GM23338 (cell line): ENCODE data around the gene TRIO. TPM values are rescaled to one million over a fixed set of nuclear protein-coding genes. Genes with fewer than 3 reads are reported as not detected.

Experiments used
- ATAC-seq: fragments of 200-7000 bp; cut with Tn5 transposase; 3 replicates; pipeline ENCODE4 v1.9.1; 2020
- DNase-seq: peaks from one replicate; pipeline ENCODE4 v3.0.0-alpha.2; 2015; ENCODE audit warnings: low spot score
- H2AFZ ChIP-seq: fragments of 200-600 bp; sonication (generic); 2 replicates; pipeline ENCODE4 v1.8.0; 2016; ENCODE audit warnings: antibody characterized with exemption, mild to moderate bottlenecking, moderate library complexity
- H3F3A ChIP-seq: fragments of 200-600 bp; sonication (generic); replicated peaks from 2 replicates; pipeline ENCODE4 v1.8.0; 2017; ENCODE audit warnings: antibody characterized with exemption, mixed run types, low read depth
- H3K27ac ChIP-seq: fragments of 200-600 bp; sonication (generic); 2 replicates; pipeline ENCODE4 v1.6.1; 2016; ENCODE audit warnings: low read depth
- H3K27me3 ChIP-seq: fragments of 200-600 bp; sonication (generic); 2 replicates; pipeline ENCODE4 v1.8.0; 2016; ENCODE audit warnings: mild to moderate bottlenecking, mixed run types, moderate library complexity; ENCODE audit not compliant: insufficient read depth
- H3K36me3 ChIP-seq: fragments of 200-600 bp; sonication (generic); 2 replicates; pipeline ENCODE4 v1.8.0; 2016; ENCODE audit warnings: mild to moderate bottlenecking; ENCODE audit not compliant: insufficient read depth
- H3K4me1 ChIP-seq: fragments of 200-600 bp; sonication (generic); 2 replicates; pipeline ENCODE4 v1.8.0; 2016; ENCODE audit warnings: mild to moderate bottlenecking, moderate library complexity; ENCODE audit not compliant: insufficient read depth
- H3K4me2 ChIP-seq: fragments of 200-600 bp; sonication (generic); 2 replicates; pipeline ENCODE4 v1.7.1; 2017; ENCODE audit warnings: mixed run types
- H3K4me3 ChIP-seq: fragments of 200-600 bp; sonication (generic); 2 replicates; pipeline ENCODE4 v1.6.1; 2016; ENCODE audit warnings: mixed run types
- H3K79me2 ChIP-seq: fragments of 200-600 bp; sonication (generic); replicated peaks from 2 replicates; pipeline ENCODE4 v1.8.0; 2017; ENCODE audit warnings: mild to moderate bottlenecking; ENCODE audit not compliant: insufficient read depth
- H3K9me2 ChIP-seq: fragments of 200-600 bp; sonication (generic); 2 replicates; pipeline ENCODE4 v1.8.0; 2017; ENCODE audit not compliant: insufficient read depth
- H4K20me1 ChIP-seq: fragments of 200-600 bp; sonication (generic); replicated peaks from 2 replicates; pipeline ENCODE4 v1.8.0; 2017; ENCODE audit warnings: mild to moderate bottlenecking; ENCODE audit not compliant: insufficient read depth
- H3K27ac Mint-ChIP-seq: 2 replicates; pipeline ENCODE4 v1.8.0; 2020; ENCODE audit warnings: inconsistent platforms, mild to moderate bottlenecking, moderate library complexity, mixed read lengths
- H3K27me3 Mint-ChIP-seq: 3 replicates; pipeline ENCODE4 v1.8.0; 2022; ENCODE audit warnings: low read depth, mild to moderate bottlenecking, moderate library complexity, mixed read lengths, inconsistent platforms; ENCODE audit not compliant: insufficient read depth, poor library complexity
- H3K36me3 Mint-ChIP-seq: 3 replicates; pipeline ENCODE4 v1.8.0; 2021; ENCODE audit warnings: low read depth, mild to moderate bottlenecking, inconsistent platforms, moderate library complexity, mixed read lengths
- H3K4me1 Mint-ChIP-seq: 3 replicates; pipeline ENCODE4 v1.8.0; 2020; ENCODE audit warnings: mild to moderate bottlenecking, inconsistent platforms, mixed read lengths
- H3K4me3 Mint-ChIP-seq: 3 replicates; pipeline ENCODE4 v1.8.0; 2021; ENCODE audit warnings: moderate library complexity, mild to moderate bottlenecking, inconsistent platforms, mixed read lengths
- H3K9me3 Mint-ChIP-seq: 3 replicates; pipeline ENCODE4 v1.8.0; 2020; ENCODE audit warnings: moderate library complexity, mild to moderate bottlenecking, inconsistent platforms, mixed read lengths
- CREB1 ChIP-seq: fragments of 250-450 bp; sonication (Bioruptor Pico); IDR thresholded peaks from 2 replicates; pipeline ENCODE4 v1.5.0; 2020; ENCODE audit warnings: low read depth, mild to moderate bottlenecking, moderate library complexity
- CTCF ChIP-seq, 2 experiments: fragments of 200-600 bp in 1 of 2; sonication (generic) in 1 of 2; conservative IDR thresholded peaks; 2 replicates each; pipeline versions ENCODE4 v1.5.1 to v1.6.1; 2016 to 2017; ENCODE audit warnings: antibody characterized with exemption in 2 of 2, low read depth in 2 of 2, mild to moderate bottlenecking in 2 of 2, moderate library complexity in 1 of 2
- ETS1 ChIP-seq: IDR thresholded peaks from 2 replicates; pipeline ENCODE4 v1.6.1; 2016; ENCODE audit warnings: antibody characterized with exemption
- EZH2 ChIP-seq: fragments of 200-600 bp; sonication (generic); IDR thresholded peaks from one replicate; pipeline ENCODE4 v1.8.0; 2017; ENCODE audit warnings: antibody characterized with exemption, mild to moderate bottlenecking, low read depth; ENCODE audit not compliant: unreplicated experiment
- POLR2AphosphoS5 ChIP-seq: IDR thresholded peaks from 2 replicates; pipeline ENCODE4 v1.6.1; 2016; ENCODE audit warnings: antibody characterized with exemption, low read depth
- STAT1 ChIP-seq: IDR thresholded peaks from one replicate; pipeline ENCODE4 v1.6.1; 2016; ENCODE audit warnings: antibody characterized with exemption; ENCODE audit not compliant: unreplicated experiment
- ZNF114 ChIP-seq: fragments of 250-450 bp; sonication (Bioruptor Pico); IDR thresholded peaks from 2 replicates; pipeline ENCODE4 v1.5.0; 2020; ENCODE audit warnings: mild to moderate bottlenecking, moderate library complexity
- ZNF462 ChIP-seq: fragments of 250-450 bp; sonication (Bioruptor Pico); IDR thresholded peaks from 2 replicates; pipeline ENCODE4 v1.5.0; 2020; ENCODE audit warnings: mild to moderate bottlenecking, moderate library complexity
- polyA plus RNA-seq: library from polyadenylated mRNA; unstranded; fragments of >200 nt; fragmentation: Nextera tagmentation; extraction: Ambion mirVana; gene quantifications from 2 replicates; pipeline ENCODE4 v1.2.1, GENCODE V29; 2016
- total RNA-seq: library from RNA; depleted of rRNA; stranded (reverse); fragments of >200 nt; shearing (Covaris generic); gene quantifications from 2 replicates; pipeline ENCODE4 v1.2.3, GENCODE V29; 2014

TRIO gene
- total and polyA plus RNA-seq, 2 experiments from 2014 or later = 13.8 to 113 TPM

GRCh38 chr5:14406554-14406849, 263.4 kb downstream of the TRIO start:
- no peak overlapping the region for H3K4me2 ChIP-seq

More at GRCh38 chr5:14406554-14406849, 263.4 kb downstream of the TRIO start:
- Histone ChIP-seq H3K9me2 (no peaks in the 10 kb centered on the region), H4K20me1 (no peaks in the 10 kb centered on the region; the same call in 1 of the 2 replicates), H3K79me2 (no peaks in the 10 kb centered on the region), H3K36me3 (peaks cover 15% of the 10 kb centered on the region; the same call in 1 of the 2 replicates), H3K27me3 (no peaks in the 10 kb centered on the region), H3K4me1 (no peaks in the 10 kb centered on the region), H3K27ac (no peak overlapping the region), H3F3A (no peaks in the 10 kb centered on the region), H2AFZ (no peak overlapping the region), H3K4me3 (no peak overlapping the region)
- Mint-ChIP-seq H3K4me3 (no peak overlapping the region), H3K27ac (no peak overlapping the region), H3K27me3 (peaks cover 3% of the 10 kb centered on the region), H3K36me3 (peaks cover 73% of the 10 kb centered on the region), H3K9me3 (peaks cover 6% of the 10 kb centered on the region; the same call in 1 of the 3 replicates), H3K4me1 (no peaks in the 10 kb centered on the region; the same call in 2 of the 3 replicates)
- ATAC-seq (no peak), DNase-seq (no peak)
- TF ChIP-seq CTCF (conservative IDR thresholded peaks at IDR 0.05; ENCODE audit: low read depth in 2 of 2) (no peak), CREB1 (CRISPR knock-in tag) (no peak), POLR2AphosphoS5 (no peak), STAT1 (no peak), EZH2 (no peak), ZNF114 (no peak), ETS1 (no peak), ZNF462 (CRISPR knock-in tag) (no peak)
